Retinal pigment epithelial cell (primary cell): ENCODE results near the gene WDR49.

ENCODE experiments used
- DNase-seq: peaks from one replicate; pipeline ENCODE4 v3.0.0-alpha.2; 2010; ENCODE audit warnings: low read depth
- H3K4me3 ChIP-seq: 2 replicates; pipeline ENCODE4 v1.5.1; 2011; ENCODE audit warnings: mild to moderate bottlenecking, low read length, control low read depth, moderate library complexity
- CTCF ChIP-seq: conservative IDR thresholded peaks from 2 replicates; pipeline ENCODE4 v1.5.1; 2011; ENCODE audit warnings: low read depth, low read length, control low read depth, inconsistent platforms

The WDR49 gene

GRCh38 chr3:167501941-167502340 is 151.8 kb downstream of the WDR49 start:
- no peak overlapping the region for H3K4me3 ChIP-seq

GRCh38 chr3:167497903-167498302 is 155.8 kb downstream of the WDR49 start:
- H3K4me3 ChIP-seq = no peak overlapping the region
- DNase-seq = no peak
- no peak for TF ChIP-seq CTCF

More at GRCh38 chr3:167501941-167502340, 151.8 kb downstream of the WDR49 start:
- no peak for TF ChIP-seq CTCF
- DNase-seq = no peak

DNA sequence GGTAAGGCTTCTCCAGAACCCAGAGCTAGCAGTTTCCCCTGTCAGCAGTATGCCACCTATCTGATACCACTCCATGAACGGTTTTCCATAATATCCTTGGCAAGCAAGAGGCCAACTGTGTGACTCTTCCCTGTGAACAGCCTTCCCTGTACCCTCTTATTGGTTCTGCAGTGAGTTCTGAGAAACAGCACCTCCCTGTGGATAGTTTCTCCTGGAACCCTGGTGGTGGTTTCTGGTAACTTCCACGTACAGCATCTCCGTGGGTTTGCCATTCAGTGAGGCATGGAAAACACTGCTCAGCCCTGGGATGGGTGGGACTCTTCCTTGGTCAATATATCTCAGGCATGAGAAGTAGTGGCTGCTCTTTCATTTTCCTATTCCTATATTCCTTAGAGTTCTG is 160.5 kb downstream of the WDR49 start:
- H3K4me3 ChIP-seq = no peak overlapping the region
- no peak for DNase-seq
- peak; percentile 54 for TF ChIP-seq CTCF

- no peak for DNase-seq
- TF ChIP-seq CTCF = no peak
- no peak overlapping the region for H3K4me3 ChIP-seq
Observed at GRCh38 chr3:167491621-167492020, 162.1 kb downstream of the WDR49 start.

DNA sequence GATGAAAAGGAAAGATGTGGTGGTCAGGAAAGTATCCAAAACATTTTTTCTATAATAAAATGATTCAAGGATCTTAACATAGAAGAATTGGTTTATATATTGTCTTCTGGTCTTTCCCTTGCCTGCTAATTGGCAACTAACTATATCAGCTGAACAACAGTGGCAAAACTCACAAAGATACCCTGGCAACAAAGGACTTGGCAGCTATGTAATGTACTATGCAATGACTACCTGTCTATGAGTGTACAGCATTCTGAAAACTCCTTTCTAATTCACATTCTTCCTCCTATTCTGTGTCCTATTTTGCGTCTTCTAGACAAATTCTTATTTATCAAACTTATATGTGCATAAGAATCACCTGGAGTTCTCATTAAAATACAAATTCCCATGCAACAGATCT is 164.2 kb downstream of the WDR49 start:
- no peak for DNase-seq
- H3K4me3 ChIP-seq = no peak overlapping the region
- TF ChIP-seq CTCF = no peak

DNA sequence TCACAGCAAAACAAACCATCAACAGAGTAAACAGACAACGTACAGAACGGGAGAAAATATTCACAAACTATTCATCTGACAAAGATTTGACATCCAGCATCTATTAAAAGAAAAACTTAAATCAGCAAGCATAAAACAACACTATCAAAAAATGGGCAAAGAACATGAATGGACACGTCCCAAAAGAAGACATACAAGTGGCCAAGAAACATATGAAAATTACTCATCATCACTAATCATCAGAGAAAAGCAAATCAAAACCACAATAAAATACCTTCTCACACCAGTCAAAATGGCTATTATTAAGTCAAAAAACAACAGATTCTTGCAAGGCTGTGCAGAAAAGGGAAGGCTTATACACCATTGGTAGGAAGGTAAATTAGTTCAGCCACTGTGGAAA is 166.2 kb downstream of the WDR49 start:
- TF ChIP-seq CTCF = no peak

DNA sequence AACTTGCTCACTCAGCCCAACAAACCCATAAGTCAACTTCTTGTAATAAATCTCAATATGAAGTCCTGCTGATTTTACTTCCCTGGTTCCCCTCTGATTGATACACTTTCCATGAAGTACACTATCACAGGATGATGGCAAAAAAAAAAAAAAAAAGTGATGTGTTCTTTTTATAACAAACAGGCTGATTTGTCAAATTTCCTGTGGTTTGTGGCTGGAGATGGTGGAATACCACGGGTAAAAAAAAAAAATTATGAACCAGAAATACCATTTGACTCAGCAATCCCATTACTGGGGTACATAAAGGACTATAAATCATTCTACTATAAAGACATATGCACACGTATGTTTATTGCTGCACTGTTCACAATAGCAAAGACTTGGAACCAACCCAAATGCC is 169.2 kb downstream of the WDR49 start:
- no peak overlapping the region for H3K4me3 ChIP-seq
- no peak for TF ChIP-seq CTCF
- no peak for DNase-seq

More for the DNA sequence above, 166.2 kb downstream of the WDR49 start:
- no peak for DNase-seq
- no peak overlapping the region for H3K4me3 ChIP-seq
